ENCODE measurements around the gene ODF2.

Gene ODF2

GRCh38 chr9:128455849-128456612 lies at the start of gene ODF2:
ODF2 (plus strand) TSS chr9:128456006; CDS start chr9:128456092, 86 bp downstream.
- Histone ChIP-seq H3K36me3 (peaks cover 17% of the 10 kb centered on the region), H3K27me3 (no peaks in the 10 kb centered on the region), H3K27ac (peak within 1 kb of the TSS; percentile 86), H3K4me1 (ENCODE audit: control insufficient read depth in 1 of 2, insufficient read depth in 1 of 2, low read depth in 1 of 2, low read length in 1 of 2) (peaks cover 11 to 12% of the 10 kb centered on the region in 2 experiments), H3K4me3 (ENCODE audit: low read depth in 1 of 2, low read length in 1 of 2) (peak within 1 kb of the TSS; percentile 89 to 91), H3K9me3 (no peaks in the 10 kb centered on the region)
- TF ChIP-seq CTCF (IDR thresholded peaks at IDR 0.05): peak; percentile 23

DNA sequence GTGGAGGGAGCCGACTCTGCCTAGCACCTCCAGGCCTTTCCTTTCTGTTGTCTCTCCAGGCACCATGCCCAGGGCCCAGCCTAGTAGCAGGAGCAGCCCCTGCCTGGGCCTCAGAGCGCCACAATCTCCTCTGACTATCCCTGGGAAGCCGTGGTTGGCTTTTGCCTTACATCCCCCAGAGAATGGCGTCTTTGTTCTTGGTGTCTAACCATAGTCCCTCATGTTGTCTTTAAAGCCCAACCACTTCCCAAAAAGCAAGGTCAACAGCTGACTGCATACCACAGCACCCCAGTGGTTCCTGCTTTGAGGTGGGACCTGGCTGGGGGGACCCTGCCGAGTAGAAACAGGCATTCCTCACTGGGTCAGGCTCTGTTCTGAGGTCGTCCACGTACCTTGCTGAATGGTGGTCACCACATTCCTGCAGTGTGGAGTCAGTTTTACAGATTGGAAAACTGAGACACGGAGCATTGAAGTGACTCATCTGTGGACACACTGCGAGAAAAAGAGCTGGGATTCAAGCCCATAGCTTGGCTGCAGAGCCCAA lies 48.9 kb upstream of the ODF2 start:
- no peaks in the 10 kb centered on the region for H3K36me3 ChIP-seq
- H3K4me3 ChIP-seq (ENCODE audit: low read depth in 1 of 2, low read length in 1 of 2): no peak overlapping the region
- no peaks in the 10 kb centered on the region for H3K9me3 ChIP-seq
- no peak for TF ChIP-seq CTCF (IDR thresholded peaks at IDR 0.05)
- no peaks in the 10 kb centered on the region for H3K4me1 ChIP-seq (ENCODE audit: control insufficient read depth in 1 of 2, insufficient read depth in 1 of 2, low read depth in 1 of 2, low read length in 1 of 2)
- peaks cover 67% of the 10 kb centered on the region for H3K27me3 ChIP-seq
- no peak overlapping the region for H3K27ac ChIP-seq

DNA sequence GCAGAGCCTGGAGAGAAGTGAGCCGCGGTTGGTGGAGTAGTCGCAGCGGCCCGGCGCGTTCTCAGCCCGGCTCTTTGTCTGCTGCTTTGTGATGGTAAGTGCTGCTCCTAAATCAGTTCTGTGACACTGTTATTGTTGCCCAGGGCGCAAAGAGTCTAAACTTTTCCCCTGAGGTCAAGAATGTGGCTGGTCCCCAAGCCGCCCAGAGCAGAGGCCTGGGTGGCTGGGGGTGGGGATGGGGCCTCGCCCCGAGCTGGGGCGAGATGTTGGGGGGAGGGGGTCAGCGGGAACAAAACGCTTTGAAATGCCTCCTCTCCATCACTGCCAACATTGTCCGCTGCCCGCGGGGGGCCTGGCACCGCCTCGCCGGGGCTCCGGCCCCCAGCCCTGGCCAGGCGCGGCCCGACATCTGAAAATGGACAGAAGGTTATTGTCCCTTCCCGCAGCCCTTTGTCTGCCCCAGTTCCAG lies 46.8 kb upstream of the ODF2 start:
- Histone ChIP-seq H3K4me1 (ENCODE audit: control insufficient read depth in 1 of 2, insufficient read depth in 1 of 2, low read depth in 1 of 2, low read length in 1 of 2) (no peaks in the 10 kb centered on the region), H3K4me3 (ENCODE audit: low read depth in 1 of 2, low read length in 1 of 2) (no peak overlapping the region), H3K36me3 (no peaks in the 10 kb centered on the region), H3K9me3 (no peaks in the 10 kb centered on the region), H3K27ac (no peak overlapping the region), H3K27me3 (peaks cover 85% of the 10 kb centered on the region)
- TF ChIP-seq CTCF (IDR thresholded peaks at IDR 0.05): no peak

GRCh38 chr9:128409450-128409849 lies 46.4 kb upstream of the ODF2 start:
- Histone ChIP-seq H3K4me3 (ENCODE audit: low read depth in 1 of 2, low read length in 1 of 2) (no peak overlapping the region), H3K27me3 (peaks cover 89% of the 10 kb centered on the region), H3K4me1 (ENCODE audit: control insufficient read depth in 1 of 2, insufficient read depth in 1 of 2, low read depth in 1 of 2, low read length in 1 of 2) (no peaks in the 10 kb centered on the region), H3K27ac (no peak overlapping the region), H3K9me3 (no peaks in the 10 kb centered on the region), H3K36me3 (no peaks in the 10 kb centered on the region)
- TF ChIP-seq CTCF (IDR thresholded peaks at IDR 0.05): no peak

GRCh38 chr9:128409978-128410377 lies 45.8 kb upstream of the ODF2 start:
- no peaks in the 10 kb centered on the region for H3K9me3 ChIP-seq
- peaks cover 94% of the 10 kb centered on the region for H3K27me3 ChIP-seq
- H3K4me3 ChIP-seq (ENCODE audit: low read depth in 1 of 2, low read length in 1 of 2): no peak overlapping the region
- H3K27ac ChIP-seq: no peak overlapping the region
- no peak for TF ChIP-seq CTCF (IDR thresholded peaks at IDR 0.05)
- no peaks in the 10 kb centered on the region for H3K4me1 ChIP-seq (ENCODE audit: control insufficient read depth in 1 of 2, insufficient read depth in 1 of 2, low read depth in 1 of 2, low read length in 1 of 2)
- H3K36me3 ChIP-seq: no peaks in the 10 kb centered on the region
